Neural cell (in vitro differentiated cells): Measurements from ENCODE around the gene SNX27.
"Not testable (repeated sequence)": the region's sequence is repeated elsewhere in the genome, so short reads cannot be mapped to it uniquely, and the experiment has no call there.

Source experiments
- EP300 ChIP-seq: fragments of 450-650 bp; conservative IDR thresholded peaks from 2 replicates; pipeline ENCODE4 v1.6.1; 2014; ENCODE audit warnings: antibody characterized with exemption, mild to moderate bottlenecking, moderate library complexity; ENCODE audit not compliant: poor library complexity, severe bottlenecking
- EZH2 ChIP-seq: fragments of 200-600, 300-800 bp; shearing (Covaris generic), sonication (generic); IDR thresholded peaks from 2 replicates; pipeline ENCODE4 v1.6.1; 2014; ENCODE audit warnings: antibody characterized with exemption, low read length, borderline replicate concordance, mild to moderate bottlenecking; ENCODE audit not compliant: insufficient read depth, poor library complexity, severe bottlenecking
- MXI1 ChIP-seq: fragments of 450-650 bp; conservative IDR thresholded peaks from 2 replicates; pipeline ENCODE4 v1.6.1; 2014; ENCODE audit warnings: antibody characterized with exemption, mild to moderate bottlenecking; ENCODE audit not compliant: poor library complexity, severe bottlenecking
- POLR2AphosphoS5 ChIP-seq: IDR thresholded peaks from 2 replicates; pipeline ENCODE4 v1.6.1; 2012
- SMC3 ChIP-seq: fragments of 450-650 bp; conservative IDR thresholded peaks from 2 replicates; pipeline ENCODE4 v1.6.1; 2014; ENCODE audit warnings: antibody characterized with exemption, mild to moderate bottlenecking, moderate library complexity; ENCODE audit not compliant: poor library complexity
- TAF1 ChIP-seq: IDR thresholded peaks from 2 replicates; pipeline ENCODE4 v1.6.1; 2012; ENCODE audit warnings: low read depth
- TF ChIP-seq, protein P1 (sequence below): fragments of 450-650 bp; IDR thresholded peaks from 2 replicates; pipeline ENCODE4 v1.5.1; 2014; ENCODE audit warnings: antibody characterized with exemption, mild to moderate bottlenecking, moderate library complexity; ENCODE audit not compliant: poor library complexity, severe bottlenecking
- TF ChIP-seq, protein P2 (sequence below): IDR thresholded peaks from 2 replicates; pipeline ENCODE4 v1.6.1; 2012; ENCODE audit warnings: borderline replicate concordance

DNA sequence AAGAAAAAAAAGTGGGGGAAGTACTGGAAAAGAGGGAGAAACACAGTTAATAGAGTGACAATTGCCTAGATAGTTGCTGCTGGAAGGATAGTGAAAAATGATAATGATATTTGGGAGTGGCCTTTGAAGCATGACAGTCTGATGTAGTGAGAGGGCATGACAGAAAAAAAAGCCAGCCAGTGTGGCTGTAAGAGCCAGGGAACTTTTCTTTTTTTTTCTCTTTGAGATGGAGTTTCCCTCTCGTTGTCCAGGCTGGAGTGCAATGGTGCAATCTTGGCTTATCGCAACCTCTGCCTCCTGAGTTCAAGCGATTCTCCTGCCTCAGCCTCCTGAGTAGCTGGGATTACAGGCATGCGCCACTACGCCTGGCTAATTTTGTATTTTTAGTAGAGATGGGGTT is 9.3 kb upstream of the SNX27 start:
- TF ChIP-seq, protein P1, sequence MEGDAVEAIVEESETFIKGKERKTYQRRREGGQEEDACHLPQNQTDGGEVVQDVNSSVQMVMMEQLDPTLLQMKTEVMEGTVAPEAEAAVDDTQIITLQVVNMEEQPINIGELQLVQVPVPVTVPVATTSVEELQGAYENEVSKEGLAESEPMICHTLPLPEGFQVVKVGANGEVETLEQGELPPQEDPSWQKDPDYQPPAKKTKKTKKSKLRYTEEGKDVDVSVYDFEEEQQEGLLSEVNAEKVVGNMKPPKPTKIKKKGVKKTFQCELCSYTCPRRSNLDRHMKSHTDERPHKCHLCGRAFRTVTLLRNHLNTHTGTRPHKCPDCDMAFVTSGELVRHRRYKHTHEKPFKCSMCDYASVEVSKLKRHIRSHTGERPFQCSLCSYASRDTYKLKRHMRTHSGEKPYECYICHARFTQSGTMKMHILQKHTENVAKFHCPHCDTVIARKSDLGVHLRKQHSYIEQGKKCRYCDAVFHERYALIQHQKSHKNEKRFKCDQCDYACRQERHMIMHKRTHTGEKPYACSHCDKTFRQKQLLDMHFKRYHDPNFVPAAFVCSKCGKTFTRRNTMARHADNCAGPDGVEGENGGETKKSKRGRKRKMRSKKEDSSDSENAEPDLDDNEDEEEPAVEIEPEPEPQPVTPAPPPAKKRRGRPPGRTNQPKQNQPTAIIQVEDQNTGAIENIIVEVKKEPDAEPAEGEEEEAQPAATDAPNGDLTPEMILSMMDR = not testable (repeated sequence)
- not testable (repeated sequence) for TF ChIP-seq TAF1, EP300, EZH2, MXI1, POLR2AphosphoS5, SMC3
- TF ChIP-seq, protein P2, sequence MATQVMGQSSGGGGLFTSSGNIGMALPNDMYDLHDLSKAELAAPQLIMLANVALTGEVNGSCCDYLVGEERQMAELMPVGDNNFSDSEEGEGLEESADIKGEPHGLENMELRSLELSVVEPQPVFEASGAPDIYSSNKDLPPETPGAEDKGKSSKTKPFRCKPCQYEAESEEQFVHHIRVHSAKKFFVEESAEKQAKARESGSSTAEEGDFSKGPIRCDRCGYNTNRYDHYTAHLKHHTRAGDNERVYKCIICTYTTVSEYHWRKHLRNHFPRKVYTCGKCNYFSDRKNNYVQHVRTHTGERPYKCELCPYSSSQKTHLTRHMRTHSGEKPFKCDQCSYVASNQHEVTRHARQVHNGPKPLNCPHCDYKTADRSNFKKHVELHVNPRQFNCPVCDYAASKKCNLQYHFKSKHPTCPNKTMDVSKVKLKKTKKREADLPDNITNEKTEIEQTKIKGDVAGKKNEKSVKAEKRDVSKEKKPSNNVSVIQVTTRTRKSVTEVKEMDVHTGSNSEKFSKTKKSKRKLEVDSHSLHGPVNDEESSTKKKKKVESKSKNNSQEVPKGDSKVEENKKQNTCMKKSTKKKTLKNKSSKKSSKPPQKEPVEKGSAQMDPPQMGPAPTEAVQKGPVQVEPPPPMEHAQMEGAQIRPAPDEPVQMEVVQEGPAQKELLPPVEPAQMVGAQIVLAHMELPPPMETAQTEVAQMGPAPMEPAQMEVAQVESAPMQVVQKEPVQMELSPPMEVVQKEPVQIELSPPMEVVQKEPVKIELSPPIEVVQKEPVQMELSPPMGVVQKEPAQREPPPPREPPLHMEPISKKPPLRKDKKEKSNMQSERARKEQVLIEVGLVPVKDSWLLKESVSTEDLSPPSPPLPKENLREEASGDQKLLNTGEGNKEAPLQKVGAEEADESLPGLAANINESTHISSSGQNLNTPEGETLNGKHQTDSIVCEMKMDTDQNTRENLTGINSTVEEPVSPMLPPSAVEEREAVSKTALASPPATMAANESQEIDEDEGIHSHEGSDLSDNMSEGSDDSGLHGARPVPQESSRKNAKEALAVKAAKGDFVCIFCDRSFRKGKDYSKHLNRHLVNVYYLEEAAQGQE = not testable (repeated sequence)
